Neutrophil (primary cell): ENCODE results near the gene LYPD6B.

Experiments
- H3K27ac ChIP-seq: fragments of 200-600 bp; sonication (generic); 2 replicates; pipeline ENCODE4 v1.5.1; 2016; ENCODE audit warnings: mild to moderate bottlenecking, moderate library complexity
- H3K27me3 ChIP-seq: fragments of 200-600 bp; sonication (generic); 2 replicates; pipeline ENCODE4 v1.6.0; 2016; ENCODE audit warnings: mild to moderate bottlenecking
- H3K36me3 ChIP-seq: fragments of 200-600 bp; sonication (generic); 2 replicates; pipeline ENCODE4 v1.5.1; 2017
- H3K4me1 ChIP-seq, 2 experiments: fragments of 200-600 bp in 1 of 2; sonication (generic) in 1 of 2; 1 replicate in 1 of 2; 2 replicates in 1 of 2; pipeline versions ENCODE4 v1.5.1 to v1.6.1; 2013 to 2016; ENCODE audit warnings: low read depth in 1 of 2, low read length in 1 of 2, mild to moderate bottlenecking in 1 of 2, moderate library complexity in 1 of 2; ENCODE audit not compliant: control insufficient read depth in 1 of 2, insufficient read depth in 1 of 2
- H3K4me3 ChIP-seq, 2 experiments: fragments of 200-600 bp in 1 of 2; sonication (generic) in 1 of 2; 1 replicate in 1 of 2; 2 replicates in 1 of 2; pipeline ENCODE4 v1.5.1; 2013 to 2016; ENCODE audit warnings: low read depth in 1 of 2, low read length in 1 of 2, mild to moderate bottlenecking in 1 of 2, moderate library complexity in 1 of 2
- H3K9me3 ChIP-seq: fragments of 200-600 bp; sonication (generic); 2 replicates; pipeline ENCODE4 v1.5.1; 2016
- CTCF ChIP-seq: fragments of 200-600 bp; sonication (generic); IDR thresholded peaks from 2 replicates; pipeline ENCODE4 v1.5.1; 2016; ENCODE audit warnings: antibody characterized with exemption

Gene LYPD6B

GRCh38 chr2:149005471-149006077 lies 32.9 kb upstream of the LYPD6B start:
- Histone ChIP-seq H3K27ac (no peak overlapping the region), H3K4me3 (no peak overlapping the region), H3K4me1 (no peaks in the 10 kb centered on the region), H3K27me3 (peaks cover 8% of the 10 kb centered on the region), H3K36me3 (no peaks in the 10 kb centered on the region), H3K9me3 (no peaks in the 10 kb centered on the region)
- no peak for TF ChIP-seq CTCF

DNA sequence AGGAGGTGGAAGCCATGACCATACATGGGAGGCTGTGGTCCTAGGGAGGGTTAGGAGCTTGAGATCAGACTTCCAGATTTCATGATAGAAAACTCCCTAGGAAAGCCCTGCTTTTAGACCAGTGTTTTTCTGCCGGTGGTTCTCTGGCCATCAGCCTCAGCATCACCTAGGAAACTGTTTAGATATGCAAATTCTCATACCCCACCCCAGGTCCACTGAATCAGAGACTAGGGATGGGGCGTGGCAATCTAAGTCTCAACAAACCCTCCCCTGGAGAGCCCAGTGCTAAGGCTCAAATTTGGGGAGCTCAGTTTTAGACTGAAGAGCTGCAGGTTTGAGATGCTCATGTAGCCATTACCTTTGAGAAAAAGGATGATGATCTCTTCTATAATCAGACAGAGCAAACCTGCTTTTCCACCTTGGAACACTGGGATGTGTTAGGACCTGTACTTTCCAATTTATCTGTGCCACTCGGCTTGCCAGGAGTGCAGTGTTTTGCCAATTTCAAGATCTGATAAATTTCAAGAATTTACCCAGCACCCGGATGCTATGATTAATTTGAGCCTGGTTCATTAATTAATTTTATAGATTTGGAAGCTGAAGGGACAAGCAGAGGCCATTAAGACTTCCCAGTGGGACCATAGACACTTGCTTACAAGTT lies 31.5 kb upstream of the LYPD6B start:
- Histone ChIP-seq H3K27ac (no peak overlapping the region), H3K4me3 (no peak overlapping the region), H3K27me3 (no peaks in the 10 kb centered on the region), H3K36me3 (no peaks in the 10 kb centered on the region), H3K4me1 (no peaks in the 10 kb centered on the region), H3K9me3 (no peaks in the 10 kb centered on the region)
- no peak for TF ChIP-seq CTCF

DNA sequence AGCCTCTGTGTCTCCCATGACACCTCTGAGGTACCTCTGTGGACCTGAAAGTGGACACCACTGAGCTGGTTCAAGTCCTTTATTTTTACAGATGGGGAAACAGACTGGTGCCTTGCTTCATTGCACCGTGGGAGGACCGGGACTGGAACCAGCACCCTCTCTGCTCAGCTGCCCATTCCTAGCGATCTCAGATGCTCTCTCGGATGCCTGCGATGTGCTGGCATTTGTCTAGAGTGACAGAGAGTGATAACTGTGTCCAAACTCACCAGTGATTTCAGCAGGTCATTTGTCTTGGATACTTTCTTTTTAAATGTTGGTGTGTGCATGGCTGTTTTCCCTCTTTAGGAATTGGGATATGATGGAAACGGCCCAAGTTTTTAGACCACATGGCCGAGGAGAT lies 30.1 kb upstream of the LYPD6B start:
- Histone ChIP-seq H3K4me3 (no peak overlapping the region), H3K4me1 (no peaks in the 10 kb centered on the region), H3K9me3 (no peaks in the 10 kb centered on the region), H3K36me3 (no peaks in the 10 kb centered on the region), H3K27me3 (no peaks in the 10 kb centered on the region), H3K27ac (no peak overlapping the region)
- no peak for TF ChIP-seq CTCF

GRCh38 chr2:149009576-149010461 lies 28.7 kb upstream of the LYPD6B start:
- Histone ChIP-seq H3K27me3 (no peaks in the 10 kb centered on the region), H3K4me1 (no peaks in the 10 kb centered on the region), H3K36me3 (no peaks in the 10 kb centered on the region), H3K27ac (no peak overlapping the region), H3K9me3 (no peaks in the 10 kb centered on the region), H3K4me3 (no peak overlapping the region)
- TF ChIP-seq CTCF = no peak

DNA sequence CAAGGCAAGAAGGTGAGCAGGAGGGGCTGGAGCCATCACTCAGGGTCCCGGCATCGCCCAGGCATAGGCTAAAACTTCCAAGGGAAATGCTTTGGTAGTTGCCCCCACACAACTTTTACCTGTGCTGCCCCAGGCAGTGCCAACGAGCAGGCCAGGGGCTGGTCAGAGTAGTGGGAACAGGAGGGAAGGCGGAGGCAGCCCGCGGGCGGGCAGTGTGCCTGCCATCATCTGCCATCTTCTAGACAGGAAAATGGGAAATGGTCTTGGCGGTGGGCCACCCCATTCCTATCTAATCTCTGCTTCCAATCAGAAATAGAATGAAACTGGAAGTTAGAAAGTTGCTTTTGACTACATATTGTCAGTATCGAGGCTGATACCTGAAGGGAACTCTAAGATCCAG lies 26.0 kb upstream of the LYPD6B start:
- H3K27ac ChIP-seq = no peak overlapping the region
- H3K36me3 ChIP-seq = no peaks in the 10 kb centered on the region
- H3K27me3 ChIP-seq = no peaks in the 10 kb centered on the region
- no peaks in the 10 kb centered on the region for H3K4me1 ChIP-seq
- no peak overlapping the region for H3K4me3 ChIP-seq
- TF ChIP-seq CTCF = no peak
- no peaks in the 10 kb centered on the region for H3K9me3 ChIP-seq
